ENCODE results near the gene GDI1.

Gene GDI1

DNA sequence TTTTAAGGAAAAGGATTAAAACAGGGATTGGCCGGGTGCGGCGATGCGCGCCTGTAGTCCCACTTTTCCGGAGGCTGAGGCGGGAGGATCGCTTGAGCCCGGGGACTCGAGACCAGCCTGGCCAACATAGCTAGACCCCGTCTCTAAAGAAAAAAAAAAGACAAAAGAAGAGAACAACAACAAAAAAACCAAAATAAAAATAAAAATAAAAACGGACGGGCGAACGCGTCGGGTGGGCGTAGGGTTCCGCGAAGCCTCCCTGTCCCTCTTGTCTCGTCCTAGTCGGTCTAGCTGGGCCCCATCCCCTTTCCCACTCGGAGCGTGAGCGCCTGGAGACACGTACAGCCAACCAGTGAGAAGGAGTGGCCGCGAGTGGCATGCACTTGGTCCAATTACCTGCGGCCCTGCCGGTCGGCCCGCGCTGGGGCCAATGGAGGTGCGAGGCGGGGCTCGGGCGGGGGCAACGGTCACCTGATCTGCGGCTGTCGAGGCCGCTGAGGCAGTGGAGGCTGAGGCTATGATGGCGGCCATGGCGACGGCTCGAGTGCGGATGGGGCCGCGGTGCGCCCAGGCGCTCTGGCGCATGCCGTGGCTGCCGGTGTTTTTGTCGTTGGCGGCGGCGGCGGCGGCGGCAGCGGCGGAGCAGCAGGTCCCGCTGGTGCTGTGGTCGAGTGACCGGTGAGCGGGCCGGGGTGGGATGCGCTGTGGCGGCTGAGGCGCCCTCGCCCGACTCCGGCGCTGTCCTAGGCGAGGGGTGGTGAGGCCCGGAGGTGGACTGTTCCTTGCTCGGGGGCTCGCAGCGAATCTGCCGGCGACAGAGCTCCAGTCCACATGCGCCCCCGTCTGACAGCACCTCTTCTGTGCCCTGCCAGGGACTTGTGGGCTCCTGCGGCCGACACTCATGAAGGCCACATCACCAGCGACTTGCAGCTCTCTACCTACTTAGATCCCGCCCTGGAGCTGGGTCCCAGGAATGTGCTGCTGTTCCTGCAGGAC is 8.5 kb upstream of the GDI1 start, which contains the start of gene ATP6AP1:
Gene ATP6AP1, plus strand, starts transcription at position 502 of the 996 bp plus-strand sequence. Its CDS starts 16 bp downstream, at position 518.
- peak within 1 kb of the TSS; percentile 70 for H3K9ac ChIP-seq (ENCODE audit: insufficient read length, low read depth)
- TF ChIP-seq SUZ12 (IDR thresholded peaks at IDR 0.05; ENCODE audit: extremely low read depth, insufficient read depth, insufficient read length) = no peak
- TF ChIP-seq YY1 (IDR thresholded peaks at IDR 0.05; ENCODE audit: insufficient read depth, insufficient read length) = no peak
- TF ChIP-seq ZNF274 (IDR thresholded peaks at IDR 0.05; ENCODE audit: low read depth, low read length) = no peak
- peaks cover 10% of the 10 kb centered on the region for H3K36me3 ChIP-seq (ENCODE audit: insufficient read depth, insufficient read length, low read length)
- peak; percentile 67 for DNase-seq (ENCODE audit: low read depth, low spot score)
- peak within 1 kb of the TSS; percentile 64 for H3K4me3 ChIP-seq (ENCODE audit: insufficient read length, low read depth)
- H3K9me3 ChIP-seq (ENCODE audit: insufficient read depth, low read length) = no peaks in the 10 kb centered on the region
- no peaks in the 10 kb centered on the region for H3K27me3 ChIP-seq (ENCODE audit: insufficient read depth, insufficient read length)
- peaks cover 3% of the 10 kb centered on the region for H3K4me1 ChIP-seq (ENCODE audit: insufficient read depth, insufficient read length)

DNA sequence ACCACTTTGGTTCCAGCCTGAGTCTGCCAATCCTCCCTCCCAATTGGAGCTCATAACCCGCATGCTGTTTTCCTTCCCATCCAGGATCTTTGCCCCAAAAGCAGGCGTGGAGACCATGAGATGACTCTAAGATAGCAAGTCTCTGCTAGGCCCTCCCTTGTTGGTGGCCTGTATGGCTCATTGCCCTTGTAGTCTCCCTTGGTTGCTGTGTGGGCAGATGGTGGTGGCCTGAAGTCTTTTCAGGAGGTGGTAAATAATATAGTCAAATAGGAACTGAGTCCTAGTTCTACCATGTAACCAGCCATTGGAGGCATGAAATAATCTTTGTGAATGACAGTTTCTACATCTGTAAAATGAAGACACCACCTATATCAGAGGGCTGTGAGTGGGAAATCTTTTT is 7.2 kb upstream of the GDI1 start:
- no peaks in the 10 kb centered on the region for H3K27me3 ChIP-seq (ENCODE audit: insufficient read depth, insufficient read length)
- H3K9me3 ChIP-seq (ENCODE audit: insufficient read depth, low read length) = no peaks in the 10 kb centered on the region
- no peak for DNase-seq (ENCODE audit: low read depth, low spot score)
- peaks cover 21% of the 10 kb centered on the region for H3K36me3 ChIP-seq (ENCODE audit: insufficient read depth, insufficient read length, low read length)
- TF ChIP-seq ZNF274 (IDR thresholded peaks at IDR 0.05; ENCODE audit: low read depth, low read length) (no peak), YY1 (IDR thresholded peaks at IDR 0.05; ENCODE audit: insufficient read depth, insufficient read length) (no peak), SUZ12 (IDR thresholded peaks at IDR 0.05; ENCODE audit: extremely low read depth, insufficient read depth, insufficient read length) (no peak)
- H3K9ac ChIP-seq (ENCODE audit: insufficient read length, low read depth) = no peak overlapping the region
- no peak overlapping the region for H3K4me3 ChIP-seq (ENCODE audit: insufficient read length, low read depth)
- H3K4me1 ChIP-seq (ENCODE audit: insufficient read depth, insufficient read length) = peaks cover 3% of the 10 kb centered on the region

- no peak for TF ChIP-seq YY1 (IDR thresholded peaks at IDR 0.05; ENCODE audit: insufficient read depth, insufficient read length)
- TF ChIP-seq SUZ12 (IDR thresholded peaks at IDR 0.05; ENCODE audit: extremely low read depth, insufficient read depth, insufficient read length) = no peak
- no peak for TF ChIP-seq ZNF274 (IDR thresholded peaks at IDR 0.05; ENCODE audit: low read depth, low read length)
- peaks cover 3% of the 10 kb centered on the region for H3K4me1 ChIP-seq (ENCODE audit: insufficient read depth, insufficient read length)
- no peak overlapping the region for H3K9ac ChIP-seq (ENCODE audit: insufficient read length, low read depth)
- no peaks in the 10 kb centered on the region for H3K9me3 ChIP-seq (ENCODE audit: insufficient read depth, low read length)
- peaks cover 28% of the 10 kb centered on the region for H3K36me3 ChIP-seq (ENCODE audit: insufficient read depth, insufficient read length, low read length)
- H3K27me3 ChIP-seq (ENCODE audit: insufficient read depth, insufficient read length) = no peaks in the 10 kb centered on the region
- DNase-seq (ENCODE audit: low read depth, low spot score) = no peak
- H3K4me3 ChIP-seq (ENCODE audit: insufficient read length, low read depth) = no peak overlapping the region
Observed at GRCh38 chrX:154430479-154430878, 6.5 kb upstream of the GDI1 start.

DNA sequence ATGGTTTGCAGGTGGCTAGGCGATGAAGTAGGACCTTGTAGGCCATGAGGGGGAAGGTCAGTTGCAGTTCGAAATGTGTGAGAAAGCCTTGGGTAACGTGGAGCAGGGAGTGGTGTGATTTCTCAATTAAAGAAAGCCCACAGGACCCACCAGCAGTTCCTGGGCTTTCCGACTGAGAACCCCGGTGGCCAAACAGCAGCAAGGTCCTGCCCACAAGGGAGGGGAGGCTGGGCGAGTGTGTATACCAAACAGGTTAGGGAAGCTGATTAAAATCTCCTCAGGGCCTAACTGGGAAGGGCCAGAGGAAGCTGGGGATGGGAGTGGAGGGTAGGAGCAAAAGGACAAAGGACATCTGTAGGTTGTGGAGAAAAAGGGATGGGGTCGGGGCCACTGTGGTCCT is 6.0 kb upstream of the GDI1 start:
- peaks cover 3% of the 10 kb centered on the region for H3K4me1 ChIP-seq (ENCODE audit: insufficient read depth, insufficient read length)
- no peak overlapping the region for H3K4me3 ChIP-seq (ENCODE audit: insufficient read length, low read depth)
- no peaks in the 10 kb centered on the region for H3K9me3 ChIP-seq (ENCODE audit: insufficient read depth, low read length)
- H3K36me3 ChIP-seq (ENCODE audit: insufficient read depth, insufficient read length, low read length) = peaks cover 32% of the 10 kb centered on the region
- no peak for DNase-seq (ENCODE audit: low read depth, low spot score)
- no peak overlapping the region for H3K9ac ChIP-seq (ENCODE audit: insufficient read length, low read depth)
- H3K27me3 ChIP-seq (ENCODE audit: insufficient read depth, insufficient read length) = no peaks in the 10 kb centered on the region
- TF ChIP-seq YY1 (IDR thresholded peaks at IDR 0.05; ENCODE audit: insufficient read depth, insufficient read length) (no peak), SUZ12 (IDR thresholded peaks at IDR 0.05; ENCODE audit: extremely low read depth, insufficient read depth, insufficient read length) (no peak), ZNF274 (IDR thresholded peaks at IDR 0.05; ENCODE audit: low read depth, low read length) (no peak)

GRCh38 chrX:154431341-154431740 is 5.6 kb upstream of the GDI1 start:
- H3K4me1 ChIP-seq (ENCODE audit: insufficient read depth, insufficient read length) = peaks cover 3% of the 10 kb centered on the region
- no peak overlapping the region for H3K9ac ChIP-seq (ENCODE audit: insufficient read length, low read depth)
- no peak for DNase-seq (ENCODE audit: low read depth, low spot score)
- H3K27me3 ChIP-seq (ENCODE audit: insufficient read depth, insufficient read length) = no peaks in the 10 kb centered on the region
- peaks cover 36% of the 10 kb centered on the region for H3K36me3 ChIP-seq (ENCODE audit: insufficient read depth, insufficient read length, low read length)
- H3K4me3 ChIP-seq (ENCODE audit: insufficient read length, low read depth) = no peak overlapping the region
- TF ChIP-seq YY1 (IDR thresholded peaks at IDR 0.05; ENCODE audit: insufficient read depth, insufficient read length) (no peak), SUZ12 (IDR thresholded peaks at IDR 0.05; ENCODE audit: extremely low read depth, insufficient read depth, insufficient read length) (no peak), ZNF274 (IDR thresholded peaks at IDR 0.05; ENCODE audit: low read depth, low read length) (no peak)
- no peaks in the 10 kb centered on the region for H3K9me3 ChIP-seq (ENCODE audit: insufficient read depth, low read length)

DNA sequence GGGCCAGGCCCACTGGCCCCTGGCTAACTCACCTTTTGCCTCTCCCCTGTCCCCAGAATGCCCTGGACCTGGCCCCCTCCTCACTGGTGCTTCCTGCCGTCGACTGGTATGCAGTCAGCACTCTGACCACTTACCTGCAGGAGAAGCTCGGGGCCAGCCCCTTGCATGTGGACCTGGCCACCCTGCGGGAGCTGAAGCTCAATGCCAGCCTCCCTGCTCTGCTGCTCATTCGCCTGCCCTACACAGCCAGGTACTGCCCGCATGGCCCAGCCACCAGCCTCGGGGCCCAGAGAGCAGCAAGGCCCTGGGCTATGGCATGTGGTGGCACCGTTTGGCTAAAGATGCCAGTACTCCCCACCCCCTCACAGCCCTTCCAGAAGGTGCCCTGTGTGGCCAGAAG is 4.7 kb upstream of the GDI1 start:
- Histone ChIP-seq H3K9me3 (ENCODE audit: insufficient read depth, low read length) (no peaks in the 10 kb centered on the region), H3K9ac (ENCODE audit: insufficient read length, low read depth) (no peak overlapping the region), H3K27me3 (ENCODE audit: insufficient read depth, insufficient read length) (no peaks in the 10 kb centered on the region), H3K4me1 (ENCODE audit: insufficient read depth, insufficient read length) (peaks cover 3% of the 10 kb centered on the region), H3K4me3 (ENCODE audit: insufficient read length, low read depth) (no peak overlapping the region), H3K36me3 (ENCODE audit: insufficient read depth, insufficient read length, low read length) (peaks cover 36% of the 10 kb centered on the region)
- DNase-seq (ENCODE audit: low read depth, low spot score) = no peak
- TF ChIP-seq YY1 (IDR thresholded peaks at IDR 0.05; ENCODE audit: insufficient read depth, insufficient read length) = no peak
- no peak for TF ChIP-seq ZNF274 (IDR thresholded peaks at IDR 0.05; ENCODE audit: low read depth, low read length)
- TF ChIP-seq SUZ12 (IDR thresholded peaks at IDR 0.05; ENCODE audit: extremely low read depth, insufficient read depth, insufficient read length) = no peak

DNA sequence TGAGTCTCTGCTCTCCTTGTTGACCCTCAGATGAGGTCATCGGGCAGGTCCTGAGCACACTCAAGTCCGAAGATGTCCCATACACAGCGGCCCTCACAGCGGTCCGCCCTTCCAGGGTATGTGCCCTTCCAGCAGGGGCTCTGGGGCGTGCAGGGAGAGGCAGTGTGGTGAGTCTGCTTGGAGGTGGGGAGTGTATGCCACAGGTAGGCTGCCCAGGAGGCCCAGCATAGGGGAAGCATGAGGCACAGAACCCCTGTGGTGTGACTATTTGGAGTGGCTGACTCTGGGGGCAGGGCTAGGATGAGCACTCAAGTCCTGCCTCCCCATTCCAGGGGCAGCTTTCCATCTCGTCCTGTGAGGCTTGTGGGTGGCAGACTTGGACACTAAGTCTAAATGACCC is 3.3 kb upstream of the GDI1 start:
- peaks cover 3% of the 10 kb centered on the region for H3K4me1 ChIP-seq (ENCODE audit: insufficient read depth, insufficient read length)
- no peak overlapping the region for H3K9ac ChIP-seq (ENCODE audit: insufficient read length, low read depth)
- peaks cover 43% of the 10 kb centered on the region for H3K36me3 ChIP-seq (ENCODE audit: insufficient read depth, insufficient read length, low read length)

More for the DNA sequence above, 3.3 kb upstream of the GDI1 start:
- no peaks in the 10 kb centered on the region for H3K9me3 ChIP-seq (ENCODE audit: insufficient read depth, low read length)
- no peaks in the 10 kb centered on the region for H3K27me3 ChIP-seq (ENCODE audit: insufficient read depth, insufficient read length)
- no peak overlapping the region for H3K4me3 ChIP-seq (ENCODE audit: insufficient read length, low read depth)
- no peak for DNase-seq (ENCODE audit: low read depth, low spot score)
- TF ChIP-seq ZNF274 (IDR thresholded peaks at IDR 0.05; ENCODE audit: low read depth, low read length) (no peak), SUZ12 (IDR thresholded peaks at IDR 0.05; ENCODE audit: extremely low read depth, insufficient read depth, insufficient read length) (no peak), YY1 (IDR thresholded peaks at IDR 0.05; ENCODE audit: insufficient read depth, insufficient read length) (no peak)
